B cell (primary cell): ENCODE results near the gene HLA-DQA1. TPM values are rescaled to one million over a fixed set of nuclear protein-coding genes. Genes with fewer than 3 reads are reported as not detected.
A peak's percentile ranks its signal among the peaks of the same experiment; 100 is the strongest.

Experiments
- ATAC-seq: fragments of 200-7000 bp; cut with Tn5 transposase; one replicate; pipeline ENCODE4 v1.10.0; 2021; ENCODE audit warnings: low read depth, mild to moderate bottlenecking, moderate number of reproducible peaks, moderate library complexity
- CTCF ChIA-PET: fragments of 350-600 bp; sonication (Branson Sonifier 250); formaldehyde crosslinking; loops from one replicate; lab custom pipeline; 2021; ENCODE audit warnings: antibody characterized with exemption, inconsistent platforms; lab: Charles Lee
- POLR2A ChIA-PET: fragments of 350-600 bp; sonication (Branson Sonifier 250); formaldehyde crosslinking; loops from one replicate; lab custom pipeline; 2021; ENCODE audit warnings: antibody characterized with exemption; lab: Charles Lee
- DNase-seq: peaks from one replicate; pipeline ENCODE4 v3.0.0; 2013
- H2AFZ ChIP-seq: 2 replicates; pipeline ENCODE4 v1.6.1; 2012; ENCODE audit warnings: mild to moderate bottlenecking, low read depth, low read length; ENCODE audit not compliant: insufficient read depth, poor library complexity, severe bottlenecking
- H3K27ac ChIP-seq, 2 donors: 1 replicate in 1 of 2; 2 replicates in 1 of 2; pipeline ENCODE4 v1.5.1; 2012 to 2013; ENCODE audit warnings: low read length in 2 of 2, mild to moderate bottlenecking in 2 of 2, moderate library complexity in 1 of 2
- H3K27me3 ChIP-seq, 4 experiments: fragments of 200-600 bp in 1 of 4; sonication (generic) in 1 of 4; replicated peaks in 1 of 4; 1 replicate in 2 of 4; 2 replicates in 2 of 4; pipeline versions ENCODE4 v1.6.1 to v1.7.0; 2013 to 2016; ENCODE audit warnings: low read length in 3 of 4, mild to moderate bottlenecking in 2 of 4, mixed read lengths in 1 of 4, moderate library complexity in 1 of 4; ENCODE audit not compliant: insufficient read depth in 4 of 4, control insufficient read depth in 3 of 4; ENCODE audit errors: control extremely low read depth in 1 of 4
- H3K36me3 ChIP-seq, 2 experiments: replicated peaks in 1 of 2; 1 replicate in 1 of 2; 2 replicates in 1 of 2; pipeline versions ENCODE4 v1.6.1 to v1.7.1; 2013; ENCODE audit warnings: low read length in 1 of 2; ENCODE audit not compliant: insufficient read depth in 2 of 2, control insufficient read depth in 1 of 2; ENCODE audit errors: control extremely low read depth in 1 of 2, extremely low read depth in 1 of 2
- H3K4me1 ChIP-seq, 2 donors: fragments of 200-600 bp in 1 of 2; sonication (generic) in 1 of 2; 1 replicate in 1 of 2; 2 replicates in 1 of 2; pipeline versions ENCODE4 v1.5.1 to v1.6.1; 2013 to 2017; ENCODE audit warnings: low read length in 2 of 2; ENCODE audit not compliant: control insufficient read depth in 2 of 2, insufficient read depth in 2 of 2
- H3K4me2 ChIP-seq: replicated peaks from 2 replicates; pipeline ENCODE3; 2012; ENCODE audit warnings: mild to moderate bottlenecking, low read depth, low read length; ENCODE audit not compliant: poor library complexity, severe bottlenecking
- H3K4me3 ChIP-seq, 5 experiments: fragments of 200-600 bp in 1 of 5; sonication (generic) in 1 of 5; 1 replicate in 3 of 5; 2 replicates in 2 of 5; pipeline versions ENCODE4 v1.5.1 to v1.7.0; 2011 to 2016; ENCODE audit warnings: low read length in 4 of 5, mild to moderate bottlenecking in 4 of 5, low read depth in 2 of 5, control low read depth in 1 of 5, moderate library complexity in 1 of 5; ENCODE audit not compliant: insufficient read depth in 1 of 5; ENCODE audit errors: control extremely low read depth in 1 of 5, extremely low read depth in 1 of 5
- H3K79me2 ChIP-seq: fragments of 200-600 bp; sonication (generic); one replicate; pipeline ENCODE4 v1.6.0; 2016; ENCODE audit warnings: low read length; ENCODE audit not compliant: control insufficient read depth, insufficient read depth
- H3K9ac ChIP-seq: fragments of 200-600 bp; sonication (generic); 2 replicates; pipeline ENCODE4 v1.6.1; 2017; ENCODE audit warnings: mild to moderate bottlenecking, low read length, moderate library complexity
- H3K9me3 ChIP-seq, 3 donors: one replicate each; pipeline versions ENCODE4 v1.6.1 to v1.7.1; 2013; ENCODE audit warnings: low read length in 2 of 3; ENCODE audit not compliant: control insufficient read depth in 2 of 3, insufficient read depth in 1 of 3; ENCODE audit errors: control extremely low read depth in 1 of 3
- H4K20me1 ChIP-seq: 2 replicates; pipeline ENCODE4 v1.6.0; 2012; ENCODE audit warnings: mild to moderate bottlenecking, low read length; ENCODE audit not compliant: insufficient read depth, control insufficient read depth, poor library complexity, severe bottlenecking
- H3K27ac Mint-ChIP-seq: one replicate; pipeline ENCODE4 v1.8.0; 2021; ENCODE audit warnings: mixed read lengths
- H3K27me3 Mint-ChIP-seq: one replicate; pipeline ENCODE4 v1.8.0; 2021; ENCODE audit warnings: mixed read lengths
- H3K4me1 Mint-ChIP-seq: one replicate; pipeline ENCODE4 v1.8.0; 2021; ENCODE audit warnings: mixed read lengths
- H3K4me3 Mint-ChIP-seq: one replicate; pipeline ENCODE4 v1.8.0; 2021; ENCODE audit warnings: mixed read lengths
- H3K9me3 Mint-ChIP-seq: one replicate; pipeline ENCODE4 v1.8.0; 2022; ENCODE audit warnings: mixed read lengths; ENCODE audit not compliant: insufficient read depth
- CTCF ChIP-seq: fragments of 200-600 bp; IDR thresholded peaks from one replicate; pipeline ENCODE4 v1.8.0; 2022; ENCODE audit warnings: antibody characterized with exemption, mild to moderate bottlenecking
- EZH2 ChIP-seq: IDR thresholded peaks from 2 replicates; pipeline ENCODE4 v1.6.1; 2012; ENCODE audit warnings: borderline replicate concordance, low read depth, mild to moderate bottlenecking, moderate library complexity, low read length; ENCODE audit not compliant: insufficient read depth, poor library complexity, severe bottlenecking
- WGBS: methylation state at CpG from one replicate; pipeline ENCODE4 v1.1.5; 2013; ENCODE audit warnings: missing lambda C conversion rate; ENCODE audit not compliant: insufficient coverage; 5-methylcytosine and 5-hydroxymethylcytosine counted together
- intact Hi-C: fragments of 100-400 bp; cut with micrococcal nuclease; formaldehyde crosslinking; loops from one replicate; pipeline ENCODE4 v1.10.0; 2022
- polyA plus RNA-seq: library from polyadenylated mRNA; depleted of rRNA; stranded (reverse); fragments of >200 nt; gene quantifications from 2 replicates; pipeline ENCODE4 v1.2.3, GENCODE V29; 2012
- total RNA-seq, 2 donors: library from RNA; stranded (reverse); fragments of 120-200 nt in 1 of 2; gene quantifications; 1 replicate in 1 of 2; 2 replicates in 1 of 2; pipeline versions ENCODE4 v1.2.3 to v1.2.4, GENCODE V29; 2013 to 2022

Gene HLA-DQA1
- total and polyA plus RNA-seq, 2 donors (not counting 1 experiment from before 2014, with no cell fraction given), result 486 to 489 TPM

- H3K4me1 ChIP-seq, result peaks cover 40 to 52% of the 10 kb centered on the region in 2 donors
- intact Hi-C loops, result loop anchor here (5.0 to 10.0 kb wide), 3 partner anchors 60 to 230 kb away; partner anchors contain the start of genes HLA-DRA and PSMB8
- peak overlapping the region; percentile 73 for H3K4me2 ChIP-seq
- H3K4me3 Mint-ChIP-seq, result peak overlapping the region; percentile 96
- peaks cover 0 to 23% of the 10 kb centered on the region in 2 experiments for H3K36me3 ChIP-seq
- WGBS, result under 1% methylated on average over 41 of the region's 47 CpGs
- peaks cover 54% of the 10 kb centered on the region for H3K79me2 ChIP-seq
- H3K9me3 Mint-ChIP-seq, result no peaks in the 10 kb centered on the region
- DNase-seq, result peak; percentile 59
- ATAC-seq, result peak; percentile 28
- TF ChIP-seq CTCF (no peak), EZH2 (no peak)
- H3K9me3 ChIP-seq, result no peaks in the 10 kb centered on the region
- ChIA-PET POLR2A (interaction anchor here (0.6 to 7.6 kb wide), 8 partner anchors 24 to 416 kb away, joined by 3 to 123 read pairs (median 6); partner anchors contain the start of gene HLA-DQA1), CTCF (interaction anchor here (0.7 to 3.7 kb wide), 8 partner anchors 25 to 226 kb away, joined by 3 to 21 read pairs (median 4); partner anchors contain the start of gene HLA-DRA)
- H3K27me3 ChIP-seq, result no peaks in the 10 kb centered on the region
- H2AFZ ChIP-seq, result no peak overlapping the region
- H3K9ac ChIP-seq, result peak overlapping the region; percentile 99
- peaks cover 70% of the 10 kb centered on the region for H3K4me1 Mint-ChIP-seq
- H4K20me1 ChIP-seq, result peaks cover 13% of the 10 kb centered on the region
- H3K4me3 ChIP-seq, result peak overlapping the region in 4 of 5 experiments; percentile 64 to 98 (median 80)
- peak overlapping the region; percentile 97 for H3K27ac Mint-ChIP-seq
- peak overlapping the region; percentile 96 to 99 for H3K27ac ChIP-seq
- no peaks in the 10 kb centered on the region for H3K27me3 Mint-ChIP-seq
Observed at GRCh38 chr6:32664827-32665362, 27.7 kb downstream of the HLA-DQA1 start.

GRCh38 chr6:32665661-32666060, 28.5 kb downstream of the HLA-DQA1 start:
- Histone ChIP-seq H3K36me3 (peaks cover 0 to 15% of the 10 kb centered on the region in 2 experiments), H3K9ac (peak overlapping the region; percentile 99), H3K4me3 (peak overlapping the region; percentile 57 to 98 (median 69)), H3K9me3 (no peaks in the 10 kb centered on the region), H3K27me3 (no peaks in the 10 kb centered on the region), H3K27ac (peak overlapping the region; percentile 96 to 99), H4K20me1 (peaks cover 9% of the 10 kb centered on the region), H3K4me2 (peak overlapping the region; percentile 73), H3K79me2 (peaks cover 54% of the 10 kb centered on the region), H3K4me1 (peaks cover 32 to 44% of the 10 kb centered on the region in 2 donors), H2AFZ (no peak overlapping the region)
- CTCF ChIA-PET, result interaction anchor here (0.7 to 3.7 kb wide), 6 partner anchors 24 to 226 kb away, joined by 3 to 21 read pairs (median 6); partner anchors contain the start of gene HLA-DRA
- H3K27ac Mint-ChIP-seq, result peak overlapping the region; percentile 97
- H3K27me3 Mint-ChIP-seq, result no peaks in the 10 kb centered on the region
- H3K4me3 Mint-ChIP-seq, result peak overlapping the region; percentile 96
- ATAC-seq (no peak), DNase-seq (peak; percentile 21)
- intact Hi-C loops, result loop anchor here (5.0 to 10.0 kb wide), 3 partner anchors 61 to 231 kb away; partner anchors contain the start of genes HLA-DRA and PSMB8
- H3K9me3 Mint-ChIP-seq, result no peaks in the 10 kb centered on the region
- peaks cover 70% of the 10 kb centered on the region for H3K4me1 Mint-ChIP-seq
- TF ChIP-seq CTCF, result no peak
- no peak for TF ChIP-seq EZH2
- WGBS, result 0% methylated on average over 3 of the region's 3 CpGs
- POLR2A ChIA-PET, result interaction anchor here (0.6 to 7.6 kb wide), 8 partner anchors 23 to 229 kb away, joined by 3 to 123 read pairs (median 6); partner anchors contain the start of genes HLA-DQA1 and HLA-DRA
